NT2/D1 (cell line): Measurements from ENCODE around the gene LRRIQ3.

Source experiments
- YY1 ChIP-seq: IDR thresholded peaks from 2 replicates; pipeline ENCODE4 v1.6.1; 2011; ENCODE audit not compliant: insufficient read length, insufficient read depth
- ZNF274 ChIP-seq: IDR thresholded peaks from 2 replicates; pipeline ENCODE4 v1.6.1; 2011; ENCODE audit warnings: mild to moderate bottlenecking, low read depth, low read length

DNA sequence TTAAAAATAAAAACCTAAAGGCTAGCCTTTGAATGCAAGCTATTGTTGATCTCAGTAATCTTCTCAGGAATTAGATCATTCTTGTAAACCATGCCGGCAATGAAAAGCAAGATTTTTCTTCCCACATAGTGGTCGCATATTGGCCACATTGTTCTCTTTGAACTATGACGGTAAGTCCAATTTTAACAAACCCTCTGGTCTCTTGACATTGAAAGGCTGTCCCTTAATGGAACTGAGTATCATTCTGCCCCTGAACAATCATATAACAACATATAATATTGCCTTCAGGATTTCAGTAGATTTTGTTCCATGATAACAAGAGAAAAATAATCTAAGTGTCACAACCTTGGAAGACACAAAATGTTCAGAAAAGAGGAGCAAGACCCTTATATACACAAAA lies 38.5 kb upstream of the LRRIQ3 start:
- no peak for TF ChIP-seq YY1
- no peak for TF ChIP-seq ZNF274
